ENCODE data around the gene PPP4R2. TPM values are rescaled to one million over a fixed set of nuclear protein-coding genes. Genes with fewer than 3 reads are reported as not detected.

Gene PPP4R2
- total and polyA plus RNA-seq, 2 of the 8 experiments (the other 6 are each of a cell fraction or from before 2014, with no cell fraction given), result 11.5 to 89.9 TPM

DNA sequence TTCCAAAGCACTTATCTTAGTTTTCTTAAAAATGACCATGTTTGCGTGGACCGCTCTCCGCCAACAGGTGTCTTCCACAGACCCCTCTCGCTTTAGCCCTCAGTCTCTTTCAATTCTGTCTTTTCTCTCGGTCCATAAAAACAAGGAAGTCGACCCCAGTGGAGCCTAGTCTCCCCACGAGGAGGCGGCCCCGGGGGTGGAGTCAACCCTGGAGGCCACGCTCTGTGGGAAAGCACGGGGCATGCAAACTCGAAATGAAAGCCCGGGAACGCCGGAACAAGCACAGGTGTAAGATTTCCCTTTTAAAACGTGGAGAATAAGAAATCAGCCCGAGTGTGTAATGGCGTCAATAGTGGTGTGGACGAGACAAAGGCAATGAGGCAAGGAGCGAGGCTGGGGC lies 113.9 kb downstream of the PPP4R2 start (continued):
- TF ChIP-seq, protein P1, sequence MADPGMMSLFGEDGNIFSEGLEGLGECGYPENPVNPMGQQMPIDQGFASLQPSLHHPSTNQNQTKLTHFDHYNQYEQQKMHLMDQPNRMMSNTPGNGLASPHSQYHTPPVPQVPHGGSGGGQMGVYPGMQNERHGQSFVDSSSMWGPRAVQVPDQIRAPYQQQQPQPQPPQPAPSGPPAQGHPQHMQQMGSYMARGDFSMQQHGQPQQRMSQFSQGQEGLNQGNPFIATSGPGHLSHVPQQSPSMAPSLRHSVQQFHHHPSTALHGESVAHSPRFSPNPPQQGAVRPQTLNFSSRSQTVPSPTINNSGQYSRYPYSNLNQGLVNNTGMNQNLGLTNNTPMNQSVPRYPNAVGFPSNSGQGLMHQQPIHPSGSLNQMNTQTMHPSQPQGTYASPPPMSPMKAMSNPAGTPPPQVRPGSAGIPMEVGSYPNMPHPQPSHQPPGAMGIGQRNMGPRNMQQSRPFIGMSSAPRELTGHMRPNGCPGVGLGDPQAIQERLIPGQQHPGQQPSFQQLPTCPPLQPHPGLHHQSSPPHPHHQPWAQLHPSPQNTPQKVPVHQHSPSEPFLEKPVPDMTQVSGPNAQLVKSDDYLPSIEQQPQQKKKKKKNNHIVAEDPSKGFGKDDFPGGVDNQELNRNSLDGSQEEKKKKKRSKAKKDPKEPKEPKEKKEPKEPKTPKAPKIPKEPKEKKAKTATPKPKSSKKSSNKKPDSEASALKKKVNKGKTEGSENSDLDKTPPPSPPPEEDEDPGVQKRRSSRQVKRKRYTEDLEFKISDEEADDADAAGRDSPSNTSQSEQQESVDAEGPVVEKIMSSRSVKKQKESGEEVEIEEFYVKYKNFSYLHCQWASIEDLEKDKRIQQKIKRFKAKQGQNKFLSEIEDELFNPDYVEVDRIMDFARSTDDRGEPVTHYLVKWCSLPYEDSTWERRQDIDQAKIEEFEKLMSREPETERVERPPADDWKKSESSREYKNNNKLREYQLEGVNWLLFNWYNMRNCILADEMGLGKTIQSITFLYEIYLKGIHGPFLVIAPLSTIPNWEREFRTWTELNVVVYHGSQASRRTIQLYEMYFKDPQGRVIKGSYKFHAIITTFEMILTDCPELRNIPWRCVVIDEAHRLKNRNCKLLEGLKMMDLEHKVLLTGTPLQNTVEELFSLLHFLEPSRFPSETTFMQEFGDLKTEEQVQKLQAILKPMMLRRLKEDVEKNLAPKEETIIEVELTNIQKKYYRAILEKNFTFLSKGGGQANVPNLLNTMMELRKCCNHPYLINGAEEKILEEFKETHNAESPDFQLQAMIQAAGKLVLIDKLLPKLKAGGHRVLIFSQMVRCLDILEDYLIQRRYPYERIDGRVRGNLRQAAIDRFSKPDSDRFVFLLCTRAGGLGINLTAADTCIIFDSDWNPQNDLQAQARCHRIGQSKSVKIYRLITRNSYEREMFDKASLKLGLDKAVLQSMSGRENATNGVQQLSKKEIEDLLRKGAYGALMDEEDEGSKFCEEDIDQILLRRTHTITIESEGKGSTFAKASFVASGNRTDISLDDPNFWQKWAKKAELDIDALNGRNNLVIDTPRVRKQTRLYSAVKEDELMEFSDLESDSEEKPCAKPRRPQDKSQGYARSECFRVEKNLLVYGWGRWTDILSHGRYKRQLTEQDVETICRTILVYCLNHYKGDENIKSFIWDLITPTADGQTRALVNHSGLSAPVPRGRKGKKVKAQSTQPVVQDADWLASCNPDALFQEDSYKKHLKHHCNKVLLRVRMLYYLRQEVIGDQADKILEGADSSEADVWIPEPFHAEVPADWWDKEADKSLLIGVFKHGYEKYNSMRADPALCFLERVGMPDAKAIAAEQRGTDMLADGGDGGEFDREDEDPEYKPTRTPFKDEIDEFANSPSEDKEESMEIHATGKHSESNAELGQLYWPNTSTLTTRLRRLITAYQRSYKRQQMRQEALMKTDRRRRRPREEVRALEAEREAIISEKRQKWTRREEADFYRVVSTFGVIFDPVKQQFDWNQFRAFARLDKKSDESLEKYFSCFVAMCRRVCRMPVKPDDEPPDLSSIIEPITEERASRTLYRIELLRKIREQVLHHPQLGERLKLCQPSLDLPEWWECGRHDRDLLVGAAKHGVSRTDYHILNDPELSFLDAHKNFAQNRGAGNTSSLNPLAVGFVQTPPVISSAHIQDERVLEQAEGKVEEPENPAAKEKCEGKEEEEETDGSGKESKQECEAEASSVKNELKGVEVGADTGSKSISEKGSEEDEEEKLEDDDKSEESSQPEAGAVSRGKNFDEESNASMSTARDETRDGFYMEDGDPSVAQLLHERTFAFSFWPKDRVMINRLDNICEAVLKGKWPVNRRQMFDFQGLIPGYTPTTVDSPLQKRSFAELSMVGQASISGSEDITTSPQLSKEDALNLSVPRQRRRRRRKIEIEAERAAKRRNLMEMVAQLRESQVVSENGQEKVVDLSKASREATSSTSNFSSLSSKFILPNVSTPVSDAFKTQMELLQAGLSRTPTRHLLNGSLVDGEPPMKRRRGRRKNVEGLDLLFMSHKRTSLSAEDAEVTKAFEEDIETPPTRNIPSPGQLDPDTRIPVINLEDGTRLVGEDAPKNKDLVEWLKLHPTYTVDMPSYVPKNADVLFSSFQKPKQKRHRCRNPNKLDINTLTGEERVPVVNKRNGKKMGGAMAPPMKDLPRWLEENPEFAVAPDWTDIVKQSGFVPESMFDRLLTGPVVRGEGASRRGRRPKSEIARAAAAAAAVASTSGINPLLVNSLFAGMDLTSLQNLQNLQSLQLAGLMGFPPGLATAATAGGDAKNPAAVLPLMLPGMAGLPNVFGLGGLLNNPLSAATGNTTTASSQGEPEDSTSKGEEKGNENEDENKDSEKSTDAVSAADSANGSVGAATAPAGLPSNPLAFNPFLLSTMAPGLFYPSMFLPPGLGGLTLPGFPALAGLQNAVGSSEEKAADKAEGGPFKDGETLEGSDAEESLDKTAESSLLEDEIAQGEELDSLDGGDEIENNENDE (IDR thresholded peaks at IDR 0.05; ENCODE audit: insufficient replicate concordance, low read length), result no peak
- TF ChIP-seq TEAD4 (IDR thresholded peaks at IDR 0.05; ENCODE audit: low read depth, low read length), result no peak
- no peak for TF ChIP-seq EZH2 (IDR thresholded peaks at IDR 0.05; ENCODE audit: low read depth, low read length, severe bottlenecking)
- no peak for TF ChIP-seq CBX8 (IDR thresholded peaks at IDR 0.05; ENCODE audit: borderline replicate concordance, low read depth, low read length)
- no peak for TF ChIP-seq POLR2AphosphoS5 (IDR thresholded peaks at IDR 0.05; ENCODE audit: low read depth, low read length)
- TF ChIP-seq GTF2F1 (IDR thresholded peaks at IDR 0.05; ENCODE audit: borderline replicate concordance, low read depth, low read length), result no peak
- TF ChIP-seq SP1 (IDR thresholded peaks at IDR 0.05; ENCODE audit: low read depth, low read length), result no peak
- TF ChIP-seq SIN3A (conservative IDR thresholded peaks at IDR 0.05 in 1 of 2, IDR thresholded peaks at IDR 0.05 in 1 of 2; ENCODE audit: low read depth in 1 of 2, low read length in 2 of 2), result no peak

Measured in H1 (cell line).